Stimulated activated CD4-positive, alpha-beta T cell treated with anti-CD3 and anti-CD28 coated beads, Interleukin-1b, Interleukin-23, amount 100 ng/mL, for 4 hours (primary cell): ENCODE measurements around the gene ANXA7.
"Not testable (repeated sequence)": the region's sequence is repeated elsewhere in the genome, so short reads cannot be mapped to it uniquely, and the experiment has no call there.

ENCODE experiments used
- DNase-seq, 2 donors: peaks; one replicate each; pipeline ENCODE4 v3.0.0-alpha.2; 2020; ENCODE audit warnings: low read depth in 2 of 2

The ANXA7 gene

DNA sequence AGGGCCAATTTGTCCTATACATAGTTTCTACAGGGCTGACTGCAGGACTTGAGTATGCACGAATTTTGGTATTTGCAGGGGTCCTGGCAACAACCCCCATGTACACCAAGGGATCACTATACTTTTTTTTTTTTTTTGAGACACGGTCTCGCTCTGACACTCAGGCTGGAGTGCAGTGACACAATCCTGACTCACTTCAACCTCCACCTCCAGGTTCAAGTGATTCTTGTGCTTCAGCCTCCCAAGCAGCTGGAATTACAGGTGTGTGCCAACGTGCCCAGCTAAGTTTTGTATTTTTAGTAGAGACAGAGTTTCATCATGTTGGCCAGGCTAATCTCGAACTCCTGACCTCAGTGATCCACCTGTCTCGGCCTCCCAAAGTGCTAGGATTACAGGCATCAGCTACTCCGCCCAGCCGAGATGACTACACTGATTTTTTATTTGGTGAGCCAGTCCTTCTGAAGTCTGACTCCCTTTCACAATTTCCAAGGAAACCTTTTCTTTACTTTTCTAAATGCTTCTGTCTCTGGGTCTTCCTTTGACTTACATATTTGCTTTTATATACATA lies 75.0 kb downstream of the ANXA7 start:
- DNase-seq: no peak

DNA sequence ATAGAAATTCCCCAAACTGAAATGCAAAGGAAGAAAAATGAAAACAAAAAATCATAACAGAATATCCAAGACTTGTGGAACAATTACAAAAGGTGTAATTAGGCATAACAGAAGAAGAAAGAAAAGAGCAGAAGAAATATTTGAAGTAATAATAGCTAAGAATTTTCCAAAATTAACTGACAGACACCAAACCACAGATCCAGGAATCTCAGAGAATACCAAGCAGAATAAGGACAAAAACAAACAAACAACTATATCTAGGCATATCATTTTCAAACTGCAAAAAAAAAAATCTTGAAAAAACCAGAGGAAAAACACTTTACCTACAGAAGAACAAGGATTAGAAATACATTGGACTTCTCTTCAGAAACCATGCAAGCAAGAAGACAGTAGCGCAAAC lies 80.7 kb downstream of the ANXA7 start:
- DNase-seq: no peak

DNA sequence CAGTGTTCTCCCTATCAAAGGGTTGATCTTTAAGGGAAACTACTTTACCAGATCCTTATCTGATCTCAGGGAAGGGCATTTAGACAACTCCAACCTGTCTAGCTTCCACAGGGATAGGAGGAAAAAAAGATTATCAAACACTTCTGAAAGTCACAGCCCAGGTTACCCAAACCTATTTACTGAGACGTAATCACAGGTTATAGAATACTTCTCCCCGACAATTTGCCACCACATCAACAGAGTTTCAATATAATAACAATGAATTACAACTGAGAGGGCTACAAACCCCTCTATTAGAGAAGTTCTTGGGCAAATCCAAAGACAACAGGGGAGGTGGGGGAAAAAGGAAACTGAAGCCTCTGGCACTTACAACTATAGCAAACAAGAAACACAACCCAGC lies 81.5 kb downstream of the ANXA7 start:
- DNase-seq: no peak

DNA sequence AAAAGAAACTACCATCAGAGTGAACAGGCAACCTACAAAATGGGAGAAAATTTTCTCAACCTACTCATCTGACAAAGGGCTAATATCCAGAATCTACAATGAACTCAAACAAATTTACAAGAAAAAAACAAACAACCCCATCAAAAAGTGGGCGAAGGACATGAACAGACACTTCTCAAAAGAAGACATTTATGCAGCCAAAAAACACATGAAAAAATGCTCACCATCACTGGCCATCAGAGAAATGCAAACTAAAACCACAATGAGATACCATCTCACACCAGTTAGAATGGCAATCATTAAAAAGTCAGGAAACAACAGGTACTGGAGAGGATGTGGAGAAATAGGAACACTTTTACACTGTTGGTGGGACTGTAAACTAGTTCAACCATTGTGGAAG lies 85.3 kb downstream of the ANXA7 start:
- not testable (repeated sequence) for DNase-seq

DNA sequence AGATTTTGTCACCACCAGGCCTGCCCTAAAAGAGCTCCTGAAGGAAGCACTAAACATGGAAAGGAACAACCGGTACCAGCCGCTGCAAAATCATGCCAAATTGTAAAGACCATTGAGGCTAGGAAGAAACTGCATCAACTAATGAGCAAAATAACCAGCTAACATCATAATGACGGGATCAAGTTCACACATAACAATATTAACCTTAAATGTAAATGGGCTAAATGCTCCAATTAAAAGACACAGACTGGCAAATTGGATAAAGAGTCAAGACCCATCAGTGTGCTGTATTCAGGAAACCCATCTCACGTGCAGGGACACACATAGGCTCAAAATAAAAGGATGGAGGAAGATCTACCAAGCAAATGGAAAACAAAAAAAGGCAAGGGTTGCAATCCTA lies 88.6 kb downstream of the ANXA7 start:
- not testable (repeated sequence) for DNase-seq
